HK-2 (cell line): ENCODE data around the gene KDM5B.
"Not testable (repeated sequence)": the region's sequence is repeated elsewhere in the genome, so short reads cannot be mapped to it uniquely, and the experiment has no call there.

Experiments used
- DNase-seq: peaks from one replicate; pipeline ENCODE4 v3.0.0-alpha.2; 2018; ENCODE audit not compliant: unreplicated experiment

Gene KDM5B

DNA sequence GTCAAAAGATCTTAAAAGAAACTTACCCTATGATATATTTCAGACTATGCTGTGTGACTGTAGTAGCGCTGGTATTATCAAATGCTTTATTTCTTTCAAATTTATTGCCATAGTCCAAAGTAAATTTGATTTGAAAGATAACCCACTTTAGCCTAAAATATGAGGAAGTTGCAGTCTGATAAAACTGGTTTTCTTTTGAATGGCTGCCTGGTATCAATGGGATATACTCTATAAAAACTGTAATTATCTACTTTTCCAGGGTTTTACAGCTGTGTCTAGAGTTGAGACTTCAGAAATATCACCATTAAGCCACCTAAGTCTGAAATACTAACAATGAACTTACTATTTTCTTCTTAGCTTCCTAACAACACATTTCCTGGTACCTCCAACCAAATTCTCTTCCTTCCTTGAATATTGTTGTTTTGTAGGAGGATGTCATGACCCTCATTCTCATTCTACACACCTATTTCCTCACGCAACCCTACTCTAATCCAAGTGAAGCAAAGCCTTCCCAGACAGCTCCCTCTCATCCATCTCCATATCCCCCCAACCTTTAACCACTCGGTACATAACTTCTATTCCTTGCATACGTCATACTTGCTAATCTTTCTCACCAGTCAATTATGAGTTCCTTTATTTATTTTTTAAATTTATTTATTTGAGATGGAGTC, 17.0 kb downstream of the KDM5B start:
- DNase-seq, result no peak

DNA sequence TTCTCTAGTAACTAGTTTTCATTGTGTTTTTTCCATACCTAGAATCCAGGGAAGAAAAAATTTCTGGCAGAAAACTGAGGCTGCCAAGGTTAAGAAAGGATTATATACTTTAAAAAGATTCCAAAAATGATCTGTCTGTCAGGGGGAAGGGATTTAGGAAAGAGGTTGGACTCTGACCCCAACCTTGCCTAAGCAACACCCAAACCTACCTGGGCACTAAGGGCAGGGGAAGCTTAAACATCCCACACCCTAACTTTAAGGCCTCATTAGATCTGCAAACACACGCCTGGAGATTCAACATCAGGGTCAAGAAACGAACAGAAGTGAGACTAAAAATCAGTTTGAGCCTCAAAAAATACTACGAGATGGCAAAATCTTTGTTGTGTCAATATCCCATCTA, 19.4 kb downstream of the KDM5B start:
- DNase-seq, result no peak

DNA sequence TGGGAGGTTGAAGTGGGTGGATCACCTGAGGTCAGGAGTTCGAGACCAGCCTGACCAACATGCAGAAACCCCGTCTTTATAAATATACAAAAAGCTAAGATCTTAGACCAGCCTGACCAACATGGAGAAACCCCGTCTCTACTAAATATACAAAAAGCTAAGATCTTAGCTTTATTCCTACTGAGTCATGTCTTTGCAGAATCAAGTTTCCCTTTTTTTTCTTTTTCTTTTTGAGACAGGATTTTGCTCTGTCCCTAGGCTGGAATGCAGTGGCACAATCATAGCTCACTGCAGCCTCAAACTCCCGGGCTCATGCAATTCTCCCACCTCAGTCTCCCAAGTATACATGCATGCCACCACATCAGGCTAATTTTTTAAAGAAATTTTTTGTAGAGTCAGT, 21.4 kb downstream of the KDM5B start:
- DNase-seq, result no peak

DNA sequence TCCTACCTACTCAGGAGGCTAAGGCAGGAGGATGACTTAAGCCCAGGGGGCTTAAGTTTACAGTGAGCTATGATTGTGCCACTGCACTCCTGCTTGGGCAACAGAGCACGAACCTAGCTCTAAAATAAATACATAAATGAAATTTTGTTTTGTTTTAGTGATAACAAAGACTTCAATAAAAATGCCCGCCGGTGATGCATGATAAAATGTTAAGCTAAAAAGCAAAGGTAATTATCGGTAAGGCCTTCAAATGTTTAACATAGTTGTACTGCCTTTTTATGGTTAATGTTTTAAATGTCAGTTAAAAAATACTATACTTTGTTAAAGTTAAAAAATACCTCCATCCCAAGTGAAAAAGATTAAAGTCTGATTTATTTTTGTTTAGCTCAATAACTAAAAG, 27.0 kb downstream of the KDM5B start:
- no peak for DNase-seq

DNA sequence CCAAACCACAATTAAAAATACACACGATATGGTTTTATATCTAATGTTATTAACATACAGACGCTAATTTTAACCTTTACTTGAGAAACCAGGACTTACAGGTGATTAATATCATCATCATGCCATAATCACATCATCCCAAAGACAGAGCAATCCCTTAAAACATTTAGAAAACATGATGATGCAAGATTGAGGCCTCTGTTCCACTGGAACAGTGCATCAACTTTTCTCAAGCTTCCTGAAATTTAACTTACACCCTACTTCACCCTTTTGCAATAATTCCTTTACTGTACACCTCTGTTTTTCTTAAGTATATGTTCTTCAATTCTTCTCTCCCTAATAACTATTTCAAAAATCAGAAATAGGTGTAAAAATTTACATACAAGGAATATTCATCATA, 38.1 kb downstream of the KDM5B start:
- no peak for DNase-seq

DNA sequence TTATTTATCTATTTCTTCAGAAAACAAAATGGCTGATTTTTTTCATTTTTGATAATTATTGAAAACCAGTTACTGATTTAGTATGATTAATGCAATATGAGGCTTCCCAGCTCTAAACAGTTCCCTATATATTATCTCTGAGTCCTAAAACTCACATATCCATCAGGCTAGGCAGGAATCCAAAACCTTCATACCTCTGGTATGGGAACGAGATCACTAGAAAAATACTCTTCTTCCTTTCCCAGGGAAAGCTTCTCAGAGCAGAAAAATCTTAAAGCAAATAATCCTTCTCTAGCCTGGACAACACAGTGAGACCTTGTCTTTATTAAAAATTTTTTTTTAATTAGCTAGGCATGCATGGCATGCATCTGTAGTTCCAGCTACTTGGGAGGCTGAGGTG, 42.5 kb downstream of the KDM5B start:
- no peak for DNase-seq

DNA sequence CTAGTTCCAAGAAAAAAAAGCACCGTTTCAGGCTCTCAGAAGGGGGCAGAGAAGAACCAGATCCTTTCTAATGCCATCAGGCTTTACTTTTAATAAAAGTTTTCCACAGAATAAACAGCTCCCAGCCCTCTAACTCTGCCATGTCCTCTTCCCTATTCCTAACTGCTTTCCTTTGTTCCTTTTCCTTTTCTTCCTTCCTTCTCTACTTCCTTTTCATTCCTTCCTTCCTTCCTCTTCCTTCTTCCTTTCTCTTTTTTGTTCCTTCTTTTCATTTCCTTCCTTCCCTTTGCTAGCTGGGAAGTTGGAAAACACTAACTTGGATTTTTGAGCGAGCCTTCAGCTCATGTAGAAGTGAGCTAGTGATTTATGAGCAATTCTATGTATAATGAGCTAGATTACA, 46.2 kb downstream of the KDM5B start:
- DNase-seq, result no peak

DNA sequence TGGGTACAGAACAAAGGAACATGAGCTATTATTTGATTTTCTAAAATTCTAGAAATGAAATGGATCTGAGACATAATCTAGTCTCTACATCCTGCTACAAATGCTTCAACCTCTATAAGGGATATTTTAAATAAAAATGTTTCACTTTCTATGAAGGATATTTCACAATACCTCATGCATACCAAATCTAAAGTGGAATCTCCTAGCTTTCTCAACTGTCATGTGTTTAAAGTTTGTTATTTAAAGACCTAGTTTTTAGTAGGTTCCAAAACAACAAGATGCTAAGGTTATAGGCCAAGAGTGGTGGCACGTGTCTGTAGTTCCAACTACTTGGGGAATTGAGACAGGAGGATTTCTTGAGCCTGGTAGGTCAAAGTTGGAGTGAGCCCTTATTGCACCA, 47.6 kb downstream of the KDM5B start:
- DNase-seq, result no peak

DNA sequence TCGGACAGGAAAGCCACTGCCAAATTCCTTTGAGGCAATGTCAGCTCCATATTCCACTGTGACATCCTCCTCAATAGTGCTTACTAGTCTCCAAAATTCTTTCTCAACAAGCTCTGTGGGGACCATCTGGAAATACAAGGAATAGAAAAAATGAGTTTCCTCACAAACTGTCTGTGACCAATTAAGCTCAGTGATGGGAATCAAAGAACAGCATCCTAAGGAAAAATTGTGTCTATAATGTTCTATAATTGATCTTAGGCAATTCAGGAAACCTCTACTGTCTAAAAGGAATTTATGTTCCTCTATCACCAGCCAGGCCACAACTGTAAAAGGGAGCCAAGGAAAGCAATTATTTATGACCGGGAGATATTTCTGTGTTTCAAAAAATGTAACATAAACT, 51.8 kb downstream of the KDM5B start:
- no peak for DNase-seq

DNA sequence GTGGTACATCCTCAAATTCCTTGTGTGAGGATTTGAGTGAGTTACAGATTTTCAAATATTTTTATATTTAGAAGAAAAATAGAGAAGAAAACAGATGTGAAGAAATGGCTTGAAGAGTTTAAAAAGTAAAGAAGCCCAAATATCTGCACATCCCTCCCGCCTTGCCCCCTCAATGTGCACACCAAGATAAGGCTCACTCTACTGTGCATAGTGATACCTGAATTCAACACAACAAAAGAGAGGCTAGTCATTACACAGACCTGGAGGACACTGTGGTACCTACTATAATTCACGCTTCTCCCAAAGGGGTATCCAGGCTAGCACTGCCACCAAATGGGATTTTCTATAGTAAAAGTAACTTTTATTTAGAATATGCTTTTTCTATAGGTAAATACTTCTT, 53.9 kb downstream of the KDM5B start:
- DNase-seq, result no peak

DNA sequence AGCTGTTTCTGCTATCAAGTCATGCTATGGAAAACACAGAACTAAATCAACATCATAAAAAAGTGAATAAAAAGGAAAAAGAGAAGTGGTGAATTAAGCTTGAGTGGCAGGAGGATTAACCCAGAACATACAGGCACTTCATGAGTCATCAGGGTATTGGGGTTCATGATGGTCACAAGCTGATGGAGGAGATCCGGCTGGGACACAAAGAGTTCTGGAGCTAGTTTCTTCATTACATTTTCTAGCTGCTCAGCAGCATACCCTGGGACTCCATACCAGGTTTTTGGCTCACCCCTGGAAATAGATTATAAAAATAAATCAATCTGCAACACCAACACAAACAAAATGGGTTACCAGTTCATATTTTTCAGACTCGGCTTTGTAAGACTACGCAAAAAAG, 55.4 kb downstream of the KDM5B start:
- no peak for DNase-seq

DNA sequence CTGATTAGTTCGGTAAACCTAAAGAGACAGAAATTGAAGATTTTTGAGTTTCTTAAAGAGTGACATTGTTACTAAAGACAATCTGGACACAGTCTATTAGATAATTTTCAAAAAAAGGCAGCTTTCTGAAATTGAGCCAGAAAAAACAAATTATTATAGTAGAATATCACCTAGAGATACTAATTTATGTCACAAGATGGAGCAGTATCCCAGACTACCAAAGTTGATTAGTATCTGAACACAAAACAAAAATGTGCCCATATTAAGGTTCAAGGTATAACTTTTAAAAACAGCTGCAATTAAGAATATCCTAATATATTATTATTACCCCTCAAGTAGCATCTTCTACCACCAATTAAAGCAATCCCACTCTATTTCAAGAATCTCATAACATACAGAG, 57.5 kb downstream of the KDM5B start:
- no peak for DNase-seq

DNA sequence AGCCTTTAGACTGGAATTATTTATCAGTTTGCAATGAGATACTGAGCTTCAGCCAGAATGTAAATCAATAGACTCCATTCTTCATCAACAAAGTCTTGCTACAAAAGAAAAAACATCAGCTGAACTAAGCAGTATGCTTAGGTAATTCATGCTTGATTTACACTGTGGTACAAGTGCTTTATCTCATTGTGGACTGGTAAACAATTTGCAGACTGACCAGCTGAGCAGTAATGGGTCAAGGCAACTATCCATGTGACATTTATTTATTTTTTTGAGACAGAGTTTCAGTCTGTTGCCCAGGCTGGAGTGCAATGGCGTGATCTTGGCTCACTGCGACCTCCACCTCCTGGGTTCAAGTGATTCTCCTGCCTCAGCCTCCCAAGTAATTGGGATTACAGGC, 58.2 kb downstream of the KDM5B start:
- DNase-seq, result no peak

DNA sequence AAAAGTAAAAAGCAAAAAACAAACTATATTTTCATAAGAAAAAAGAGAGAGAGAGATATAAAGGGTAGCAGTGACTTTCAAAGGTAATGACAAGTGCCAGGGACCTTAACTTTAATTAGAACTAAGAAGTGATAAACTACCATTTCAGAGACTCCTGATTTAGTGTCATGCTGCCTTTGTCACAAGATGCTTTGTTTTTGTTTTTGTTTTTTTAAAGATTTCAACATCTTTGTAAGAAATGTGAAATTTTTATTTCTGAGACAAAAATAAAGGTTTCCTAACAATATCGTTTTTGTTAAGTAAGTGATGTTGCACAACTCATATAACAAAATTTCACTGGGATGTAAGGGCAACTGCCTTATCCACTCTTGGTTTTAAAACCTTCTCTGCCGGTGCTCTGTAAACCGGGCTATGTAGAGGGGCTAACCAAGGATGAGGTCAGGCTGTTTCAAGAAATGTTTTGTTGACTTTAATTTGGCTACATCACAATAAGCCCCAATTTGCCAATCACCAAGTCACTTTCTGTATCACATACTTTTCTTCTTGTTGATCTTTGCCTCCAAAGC, 62.8 kb downstream of the KDM5B start:
- DNase-seq, result no peak

DNA sequence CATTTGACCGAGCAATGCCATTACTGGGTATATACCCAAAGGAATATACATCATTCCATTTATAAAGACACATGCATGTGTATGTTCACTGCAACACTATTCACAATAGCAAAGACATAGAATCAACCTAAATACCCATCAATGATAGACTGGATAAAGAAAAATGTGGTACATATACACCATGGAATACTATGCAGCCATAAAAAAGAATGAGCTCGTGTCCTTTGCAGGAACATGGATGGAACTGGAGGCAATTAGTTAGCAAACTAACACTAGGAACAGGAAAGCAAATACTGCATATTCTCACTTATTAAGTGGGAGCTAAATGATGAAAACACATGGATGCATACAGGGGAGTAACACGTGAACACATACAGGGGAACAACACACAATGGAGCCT, 63.5 kb downstream of the KDM5B start:
- DNase-seq, result not testable (repeated sequence)

DNA sequence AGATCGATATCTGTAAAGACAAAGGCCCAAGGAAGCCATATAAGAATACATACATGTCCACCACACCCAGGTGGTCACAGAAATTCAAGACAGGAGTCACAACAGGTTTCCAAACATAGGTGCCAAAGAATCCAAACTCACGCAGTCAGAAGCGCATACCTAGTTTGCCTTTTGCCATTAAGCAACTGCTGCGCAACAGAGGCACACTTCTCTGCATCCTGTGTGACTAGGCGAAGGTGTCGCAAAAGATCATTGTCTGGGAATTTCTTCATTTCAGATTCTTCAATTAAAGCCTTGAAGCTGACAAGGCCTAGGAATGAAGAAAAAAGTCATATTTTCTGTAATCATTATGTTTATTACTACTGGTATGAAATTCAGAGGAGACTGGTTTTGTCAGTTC, 65.7 kb downstream of the KDM5B start:
- no peak for DNase-seq

DNA sequence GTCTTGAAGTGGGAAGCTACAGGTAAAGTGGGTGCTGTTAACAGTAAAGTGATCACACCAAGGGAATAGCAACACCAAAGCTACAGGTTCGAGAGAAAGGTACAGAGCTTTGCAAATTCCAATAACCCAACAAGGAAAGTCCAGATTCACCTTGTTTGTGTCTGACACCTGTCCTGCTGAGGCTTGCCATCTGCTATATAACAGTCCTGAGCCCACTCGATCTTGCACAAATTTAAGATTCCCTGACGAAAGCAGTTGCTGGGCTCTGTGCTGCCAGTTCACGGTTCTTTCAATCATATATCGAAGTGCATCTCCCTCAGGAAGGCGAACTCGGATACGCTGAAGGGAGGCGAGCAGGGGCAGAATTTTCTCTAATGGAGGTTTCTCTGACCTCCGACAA, 75.0 kb downstream of the KDM5B start:
- DNase-seq, result no peak

DNA sequence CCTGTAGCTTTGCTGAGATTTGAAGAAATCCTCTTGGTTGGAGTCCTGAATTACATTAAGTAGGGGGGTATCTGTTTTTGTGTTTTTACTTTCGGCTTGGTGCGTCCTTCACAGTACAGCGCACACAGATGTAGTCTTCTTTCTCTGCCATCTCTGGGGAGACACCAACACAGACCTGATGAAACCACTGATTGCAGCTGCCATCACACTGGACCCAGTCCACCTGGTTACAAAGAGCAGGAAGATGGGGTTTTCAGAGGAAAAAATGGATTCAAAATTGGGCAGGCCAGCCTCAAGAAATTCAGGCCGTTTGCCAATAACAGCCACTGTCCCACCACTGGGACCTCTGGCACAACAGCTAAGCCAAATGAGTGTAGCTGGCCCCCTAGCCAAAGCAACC, 79.3 kb downstream of the KDM5B start:
- no peak for DNase-seq

DNA sequence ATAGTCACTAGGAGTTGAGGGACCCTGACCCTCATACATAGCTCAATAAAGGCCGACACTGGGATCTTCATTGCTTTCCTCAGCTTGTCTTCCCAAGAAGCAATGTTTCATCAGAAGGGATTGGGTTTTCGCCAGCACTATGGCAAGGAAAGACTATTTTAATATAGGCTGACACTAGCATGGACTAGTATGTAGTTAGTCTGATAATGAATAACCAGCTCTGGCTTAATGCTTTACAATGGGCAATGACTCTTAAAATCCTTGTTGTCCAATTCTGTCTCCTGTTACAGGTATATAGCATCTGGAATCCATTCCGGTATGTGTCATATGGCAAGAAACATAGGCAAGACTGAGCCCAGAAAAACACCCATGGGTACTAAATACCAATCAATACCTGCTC, 82.7 kb downstream of the KDM5B start:
- no peak for DNase-seq

DNA sequence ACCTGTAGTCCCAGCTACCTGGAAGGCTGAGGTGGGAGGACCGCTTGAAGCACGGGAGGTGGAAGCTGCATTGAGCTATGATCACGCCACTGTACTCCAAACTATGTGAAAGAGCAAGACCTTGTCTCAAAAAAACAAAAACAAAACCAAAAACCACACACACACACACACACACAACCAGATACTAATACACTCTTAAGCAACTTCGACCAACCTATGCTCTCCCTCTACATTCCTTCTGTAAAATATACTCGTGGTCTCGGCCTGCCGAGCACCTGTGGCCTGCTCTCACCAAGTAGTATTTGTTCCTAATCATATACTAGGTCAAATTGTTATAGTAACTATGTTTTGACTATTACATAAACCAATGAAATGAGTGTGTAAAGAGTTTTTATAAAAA, 84.5 kb downstream of the KDM5B start:
- no peak for DNase-seq

DNA sequence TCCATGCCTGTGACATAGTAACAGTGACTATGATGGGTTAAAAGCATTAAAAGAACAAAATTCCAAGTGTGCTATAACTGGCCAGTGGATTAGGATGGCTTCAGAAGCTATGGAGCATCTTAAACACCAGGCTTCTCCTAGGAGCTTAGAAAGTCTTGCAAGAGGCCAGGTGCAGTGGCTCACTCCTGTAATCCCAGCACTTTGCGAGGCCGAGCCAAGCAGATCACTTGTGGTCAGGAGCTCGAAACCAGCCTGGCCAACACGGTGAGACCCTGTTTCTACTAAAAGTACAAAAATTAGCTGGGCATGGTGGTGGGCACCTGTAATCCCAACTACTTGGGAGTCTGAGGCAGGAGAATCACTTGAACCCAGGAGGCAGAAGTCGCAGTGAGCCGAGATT, 85.2 kb downstream of the KDM5B start:
- not testable (repeated sequence) for DNase-seq

DNA sequence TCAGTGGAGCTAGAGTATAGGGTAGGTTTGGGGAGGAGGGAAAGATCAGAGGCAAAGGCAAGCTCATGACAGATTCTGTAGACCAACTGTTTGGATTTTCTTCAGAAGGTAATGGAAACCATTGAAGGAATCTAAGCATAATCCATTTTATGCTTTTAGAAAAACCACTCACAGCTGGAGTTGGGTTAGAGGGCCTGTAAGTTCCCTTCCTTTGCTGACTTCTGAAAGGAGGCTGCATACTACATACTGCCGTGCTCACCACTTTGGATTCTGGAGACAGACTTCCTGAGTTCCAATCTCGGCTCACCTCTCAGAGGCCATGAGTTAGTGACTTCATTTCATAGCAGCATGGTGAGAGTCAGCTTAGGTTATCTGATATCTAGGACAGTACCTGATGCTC, 91.6 kb downstream of the KDM5B start:
- no peak for DNase-seq

DNA sequence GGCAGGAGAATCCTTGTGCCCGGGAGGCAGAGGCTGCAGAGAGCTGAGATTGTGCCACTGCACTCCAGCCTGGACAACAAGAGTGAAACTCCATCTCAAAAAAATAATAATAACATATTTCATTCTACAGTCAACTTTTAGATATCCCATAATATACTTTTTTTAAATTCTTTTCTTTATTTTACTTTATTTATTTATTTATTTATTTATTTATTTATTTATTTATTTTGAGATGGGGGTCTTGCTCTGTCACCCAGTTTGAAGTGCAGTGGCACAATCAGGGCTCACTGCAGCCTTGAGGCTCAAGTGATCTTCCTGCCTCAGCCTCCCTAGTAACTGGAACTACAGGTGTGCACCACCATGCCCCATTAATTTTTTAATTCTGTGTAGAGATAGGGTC, 94.0 kb downstream of the KDM5B start:
- not testable (repeated sequence) for DNase-seq

DNA sequence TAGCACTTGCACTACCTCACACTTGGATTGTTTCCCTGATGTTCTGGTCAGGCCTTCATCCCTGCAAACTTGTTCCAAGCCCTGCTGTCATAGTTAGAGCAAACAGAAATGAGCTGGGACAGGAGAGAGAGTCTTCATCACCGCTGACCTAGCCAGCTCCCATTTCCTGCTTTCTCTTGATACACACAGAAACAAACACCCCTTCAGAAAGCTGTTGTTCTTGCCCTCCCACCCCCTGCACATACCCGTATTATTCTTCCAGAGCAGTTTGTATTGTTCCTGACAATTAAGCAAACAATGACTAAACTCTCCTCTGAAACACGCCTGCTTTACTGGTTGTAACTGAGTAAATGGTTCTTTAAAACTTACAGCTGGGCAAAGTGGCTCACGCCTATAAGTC, 95.1 kb downstream of the KDM5B start:
- no peak for DNase-seq
